ENCODE data around the gene ETV6.

Gene ETV6

GRCh38 chr12:11638315-11638916 lies 11.1 kb upstream of the ETV6 start:
- H3K9me3 ChIP-seq (ENCODE audit: severe bottlenecking), result peaks cover 3% of the 10 kb centered on the region
- H3K4me3 ChIP-seq (ENCODE audit: low read depth, low read length), result no peak overlapping the region
- H3K27me3 ChIP-seq (ENCODE audit: insufficient read depth, low read depth, severe bottlenecking), result no peaks in the 10 kb centered on the region
- TF ChIP-seq CTCF (IDR thresholded peaks at IDR 0.05; ENCODE audit: low read depth, low read length), result no peak
- no peaks in the 10 kb centered on the region for H3K36me3 ChIP-seq
- no peak overlapping the region for H3K27ac ChIP-seq
- no peak for DNase-seq

GRCh38 chr12:11639454-11639853 lies 10.0 kb upstream of the ETV6 start:
- Histone ChIP-seq H3K36me3 (no peaks in the 10 kb centered on the region), H3K27ac (no peak overlapping the region)

GRCh38 chr12:11641522-11641921 lies 8.0 kb upstream of the ETV6 start:
- Histone ChIP-seq H3K27me3 (ENCODE audit: insufficient read depth, low read depth, severe bottlenecking) (no peaks in the 10 kb centered on the region), H3K4me3 (ENCODE audit: low read depth, low read length) (no peak overlapping the region), H3K27ac (no peak overlapping the region), H3K36me3 (no peaks in the 10 kb centered on the region), H3K9me3 (ENCODE audit: severe bottlenecking) (no peaks in the 10 kb centered on the region)
- DNase-seq, result no peak
- no peak for TF ChIP-seq CTCF (IDR thresholded peaks at IDR 0.05; ENCODE audit: low read depth, low read length)

More at GRCh38 chr12:11639454-11639853, 10.0 kb upstream of the ETV6 start:
- Histone ChIP-seq H3K4me3 (ENCODE audit: low read depth, low read length) (no peak overlapping the region), H3K9me3 (ENCODE audit: severe bottlenecking) (peaks cover 3% of the 10 kb centered on the region), H3K27me3 (ENCODE audit: insufficient read depth, low read depth, severe bottlenecking) (no peaks in the 10 kb centered on the region)
- no peak for TF ChIP-seq CTCF (IDR thresholded peaks at IDR 0.05; ENCODE audit: low read depth, low read length)
- DNase-seq, result no peak

GRCh38 chr12:11642785-11643184 lies 6.7 kb upstream of the ETV6 start:
- DNase-seq, result no peak
- Histone ChIP-seq H3K36me3 (no peaks in the 10 kb centered on the region), H3K27ac (no peak overlapping the region), H3K4me3 (ENCODE audit: low read depth, low read length) (no peak overlapping the region), H3K27me3 (ENCODE audit: insufficient read depth, low read depth, severe bottlenecking) (no peaks in the 10 kb centered on the region), H3K9me3 (ENCODE audit: severe bottlenecking) (no peaks in the 10 kb centered on the region)
- no peak for TF ChIP-seq CTCF (IDR thresholded peaks at IDR 0.05; ENCODE audit: low read depth, low read length)

GRCh38 chr12:11645391-11645790 lies 4.1 kb upstream of the ETV6 start:
- Histone ChIP-seq H3K9me3 (ENCODE audit: severe bottlenecking) (no peaks in the 10 kb centered on the region), H3K27me3 (ENCODE audit: insufficient read depth, low read depth, severe bottlenecking) (no peaks in the 10 kb centered on the region), H3K27ac (no peak overlapping the region), H3K36me3 (no peaks in the 10 kb centered on the region), H3K4me3 (ENCODE audit: low read depth, low read length) (no peak overlapping the region)
- no peak for TF ChIP-seq CTCF (IDR thresholded peaks at IDR 0.05; ENCODE audit: low read depth, low read length)
- no peak for DNase-seq
